Stimulated activated CD4-positive, alpha-beta T cell treated with anti-CD3 and anti-CD28 coated beads, Interleukin-1b, Interleukin-23, amount 100 ng/mL, for 48 hours (primary cell): ENCODE data around the gene TMEM11.

Source experiments
- DNase-seq: peaks from one replicate; pipeline ENCODE4 v3.0.0-alpha.2; 2020

TMEM11 gene

GRCh38 chr17:21177854-21178600, 35.9 kb downstream of the TMEM11 start:
- DNase-seq, result no peak

GRCh38 chr17:21177401-21177800, 36.6 kb downstream of the TMEM11 start:
- no peak for DNase-seq

GRCh38 chr17:21176773-21177395, 37.1 kb downstream of the TMEM11 start:
- no peak for DNase-seq

GRCh38 chr17:21174713-21175112, 39.2 kb downstream of the TMEM11 start:
- DNase-seq, result no peak

GRCh38 chr17:21174186-21174585, 39.8 kb downstream of the TMEM11 start:
- no peak for DNase-seq

GRCh38 chr17:21173543-21173942, 40.4 kb downstream of the TMEM11 start:
- no peak for DNase-seq

GRCh38 chr17:21172846-21173245, 41.1 kb downstream of the TMEM11 start:
- no peak for DNase-seq

- no peak for DNase-seq
Measured at GRCh38 chr17:21171970-21172510, 41.9 kb downstream of the TMEM11 start.

GRCh38 chr17:21171309-21171922, 42.5 kb downstream of the TMEM11 start:
- no peak for DNase-seq

- no peak for DNase-seq
Measured at GRCh38 chr17:21170809-21171208, 43.2 kb downstream of the TMEM11 start.

- no peak for DNase-seq
Measured at GRCh38 chr17:21169496-21169895, 44.5 kb downstream of the TMEM11 start.

GRCh38 chr17:21168555-21168865, 45.5 kb downstream of the TMEM11 start:
- DNase-seq, result no peak

GRCh38 chr17:21167303-21167702, 46.7 kb downstream of the TMEM11 start:
- DNase-seq, result no peak

- no peak for DNase-seq
Measured at GRCh38 chr17:21166595-21167210, 47.3 kb downstream of the TMEM11 start.

GRCh38 chr17:21165922-21166594, 47.9 kb downstream of the TMEM11 start:
- no peak for DNase-seq

GRCh38 chr17:21164620-21165019, 49.3 kb downstream of the TMEM11 start:
- no peak for DNase-seq

GRCh38 chr17:21164216-21164615, 49.7 kb downstream of the TMEM11 start:
- DNase-seq, result no peak

GRCh38 chr17:21163101-21163500, 50.9 kb downstream of the TMEM11 start:
- DNase-seq, result no peak

GRCh38 chr17:21162394-21162775, 51.6 kb downstream of the TMEM11 start:
- no peak for DNase-seq

GRCh38 chr17:21161498-21162393, 52.2 kb downstream of the TMEM11 start:
- no peak for DNase-seq

GRCh38 chr17:21160401-21160800, 53.6 kb downstream of the TMEM11 start:
- no peak for DNase-seq
